PFSK-1 (cell line): ENCODE measurements around the gene CCDC15.

ENCODE experiments used
- POLR2AphosphoS5 ChIP-seq: IDR thresholded peaks from 2 replicates; pipeline ENCODE4 v1.6.1; 2012; ENCODE audit warnings: low read depth, mild to moderate bottlenecking, control low read depth, low read length, moderate library complexity
- TAF1 ChIP-seq: IDR thresholded peaks from 2 replicates; pipeline ENCODE4 v1.6.1; 2012; ENCODE audit warnings: low read length, control low read depth, borderline replicate concordance; ENCODE audit not compliant: insufficient read depth

GRCh38 chr11:124930799-124931198 lies 23.2 kb upstream of the CCDC15 start:
- no peak for TF ChIP-seq TAF1
- TF ChIP-seq POLR2AphosphoS5: no peak
